DND-41 (cell line): ENCODE measurements around the gene GAN.

Experiments used
- CTCF ChIP-seq: IDR thresholded peaks from 2 replicates; pipeline ENCODE4 v1.5.1; 2012; ENCODE audit warnings: borderline replicate concordance, low read length, moderate library complexity, mild to moderate bottlenecking; ENCODE audit not compliant: poor library complexity, severe bottlenecking; ENCODE audit errors: extremely low read depth
- EZH2 ChIP-seq: IDR thresholded peaks from 3 replicates; pipeline ENCODE4 v1.6.1; 2012; ENCODE audit warnings: borderline replicate concordance, low read depth, mild to moderate bottlenecking, moderate library complexity, low read length, inconsistent platforms; ENCODE audit not compliant: severe bottlenecking

GRCh38 chr16:81286190-81286589, 28.6 kb upstream of the GAN start:
- TF ChIP-seq CTCF (no peak), EZH2 (no peak)
